Astrocyte (in vitro differentiated cells and primary cell): Measurements from ENCODE around the gene TLCD1. TPM values are rescaled to one million over a fixed set of nuclear protein-coding genes. Genes with fewer than 3 reads are reported as not detected.

Experiments used
- DNase-seq: peaks from one replicate; pipeline ENCODE4 v3.0.0-alpha.2; 2010; ENCODE audit warnings: low read depth
- FAIRE-seq: peaks from 2 replicates; lab custom pipeline; 2011; peaks lifted over from hg19 to GRCh38; lab: Jason Lieb, UNC
- H2AFZ ChIP-seq: 2 replicates; pipeline ENCODE4 v1.6.0; 2012; ENCODE audit warnings: low read depth, low read length, inconsistent platforms
- H3K27ac ChIP-seq: 2 replicates; pipeline ENCODE4 v1.5.1; 2011; ENCODE audit warnings: low read depth, low read length, inconsistent platforms
- H3K27me3 ChIP-seq: 2 replicates; pipeline ENCODE4 v1.6.0; 2011; ENCODE audit warnings: low read length, inconsistent platforms; ENCODE audit not compliant: insufficient read depth
- H3K36me3 ChIP-seq: 2 replicates; pipeline ENCODE4 v1.5.1; 2011; ENCODE audit warnings: low read length, inconsistent platforms; ENCODE audit not compliant: insufficient read depth
- H3K4me1 ChIP-seq: 2 replicates; pipeline ENCODE4 v1.5.1; 2011; ENCODE audit warnings: low read length, inconsistent platforms; ENCODE audit not compliant: insufficient read depth
- H3K4me2 ChIP-seq: 2 replicates; pipeline ENCODE4 v1.6.0; 2012; ENCODE audit warnings: low read length, inconsistent platforms
- H3K4me3 ChIP-seq: 2 replicates; pipeline ENCODE4 v1.5.1; 2011; ENCODE audit warnings: low read depth, mild to moderate bottlenecking, low read length, inconsistent platforms; ENCODE audit not compliant: insufficient read depth
- H3K79me2 ChIP-seq: 2 replicates; pipeline ENCODE4 v1.6.0; 2012; ENCODE audit warnings: mild to moderate bottlenecking, low read length, inconsistent platforms; ENCODE audit not compliant: insufficient read depth
- H3K9ac ChIP-seq: 2 replicates; pipeline ENCODE4 v1.6.0; 2012; ENCODE audit warnings: mild to moderate bottlenecking, low read length, inconsistent platforms
- H3K9me3 ChIP-seq: 2 replicates; pipeline ENCODE4 v1.5.1; 2012; ENCODE audit warnings: low read depth, mild to moderate bottlenecking, low read length, inconsistent platforms; ENCODE audit not compliant: insufficient read depth
- H4K20me1 ChIP-seq: 2 replicates; pipeline ENCODE4 v1.6.0; 2012; ENCODE audit warnings: low read length, inconsistent platforms; ENCODE audit not compliant: insufficient read depth
- H3K27ac Mint-ChIP-seq: one replicate; pipeline ENCODE4 v1.8.0; 2021; ENCODE audit warnings: mild to moderate bottlenecking, mixed read lengths; ENCODE audit not compliant: unreplicated experiment
- H3K27me3 Mint-ChIP-seq: one replicate; pipeline ENCODE4 v1.8.0; 2021; ENCODE audit warnings: low read depth, mixed read lengths; ENCODE audit not compliant: unreplicated experiment
- H3K36me3 Mint-ChIP-seq: one replicate; pipeline ENCODE4 v1.8.0; 2021; ENCODE audit warnings: low read depth, mixed read lengths; ENCODE audit not compliant: unreplicated experiment
- H3K4me1 Mint-ChIP-seq: one replicate; pipeline ENCODE4 v1.8.0; 2021; ENCODE audit warnings: low read depth, mixed read lengths; ENCODE audit not compliant: unreplicated experiment
- H3K4me3 Mint-ChIP-seq: one replicate; pipeline ENCODE4 v1.8.0; 2021; ENCODE audit warnings: mild to moderate bottlenecking, moderate library complexity, mixed read lengths; ENCODE audit not compliant: unreplicated experiment
- H3K9me3 Mint-ChIP-seq: one replicate; pipeline ENCODE4 v1.8.0; 2021; ENCODE audit warnings: mild to moderate bottlenecking, mixed read lengths; ENCODE audit not compliant: unreplicated experiment
- CTCF ChIP-seq: IDR thresholded peaks from 2 replicates; pipeline ENCODE4 v1.5.1; 2011; ENCODE audit warnings: low read depth, mild to moderate bottlenecking, inconsistent platforms, low read length, moderate library complexity; ENCODE audit not compliant: insufficient read depth
- EZH2 ChIP-seq: IDR thresholded peaks from 2 replicates; pipeline ENCODE4 v1.6.1; 2012; ENCODE audit warnings: mild to moderate bottlenecking, low read length, inconsistent platforms; ENCODE audit not compliant: insufficient read depth
- total RNA-seq: library from RNA; stranded (reverse); gene quantifications from 2 replicates; pipeline ENCODE4 v1.2.1, GENCODE V29; 2021

The TLCD1 gene
- total RNA-seq, 1 donor from 2014 or later: 25.1 TPM

DNA sequence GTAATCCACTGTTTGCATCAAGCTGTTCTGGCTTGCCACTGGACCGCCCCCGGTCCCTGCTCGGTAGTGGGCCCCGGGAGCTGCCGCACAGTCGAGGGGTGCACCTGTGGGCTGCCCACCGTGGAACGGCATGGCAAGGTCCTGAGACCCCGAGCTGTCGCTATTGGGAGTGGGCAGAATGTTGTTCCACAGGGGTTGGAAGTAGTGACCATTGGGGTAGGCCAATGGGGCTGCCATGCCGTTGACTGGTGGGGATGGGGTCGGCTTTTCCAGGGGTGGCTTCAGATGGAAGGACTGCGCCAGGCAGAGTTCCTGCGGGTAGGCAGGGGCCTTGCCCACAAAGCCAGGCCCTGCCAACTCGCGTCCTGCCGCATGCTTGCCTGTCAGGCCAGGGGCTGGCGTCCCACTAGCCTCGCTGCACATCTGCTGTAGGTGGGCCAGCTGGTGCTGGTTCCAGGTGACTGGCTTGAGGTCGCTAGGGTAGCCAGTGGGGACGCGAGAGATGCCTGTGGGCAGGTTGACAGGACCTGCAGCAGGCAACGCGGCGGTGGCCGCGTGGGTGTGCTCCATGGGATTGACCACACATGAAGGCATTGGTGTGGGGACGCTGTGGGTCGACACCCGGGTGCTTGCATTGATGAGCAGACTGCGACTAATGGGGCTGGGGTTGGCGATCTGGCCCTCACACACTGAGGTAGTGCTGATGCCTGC is 32.5 kb upstream of the TLCD1 start:
- H3K4me3 Mint-ChIP-seq: no peak overlapping the region
- H3K4me2 ChIP-seq: no peak overlapping the region
- peaks cover 69% of the 10 kb centered on the region for H4K20me1 ChIP-seq
- H2AFZ ChIP-seq: no peak overlapping the region
- peaks cover 2% of the 10 kb centered on the region for H3K36me3 ChIP-seq
- H3K9me3 Mint-ChIP-seq: no peaks in the 10 kb centered on the region
- H3K4me3 ChIP-seq: no peak overlapping the region
- no peak for FAIRE-seq
- peaks cover 15% of the 10 kb centered on the region for H3K36me3 Mint-ChIP-seq
- H3K79me2 ChIP-seq: peaks cover 5% of the 10 kb centered on the region
- H3K9ac ChIP-seq: no peak overlapping the region
- TF ChIP-seq CTCF (no peak), EZH2 (no peak)
- H3K27me3 Mint-ChIP-seq: no peaks in the 10 kb centered on the region
- H3K27me3 ChIP-seq: no peaks in the 10 kb centered on the region
- H3K4me1 ChIP-seq: no peaks in the 10 kb centered on the region
- H3K27ac Mint-ChIP-seq: no peak overlapping the region
- no peak for DNase-seq
- H3K4me1 Mint-ChIP-seq: peaks cover 15% of the 10 kb centered on the region
- H3K27ac ChIP-seq: no peak overlapping the region
- no peaks in the 10 kb centered on the region for H3K9me3 ChIP-seq

DNA sequence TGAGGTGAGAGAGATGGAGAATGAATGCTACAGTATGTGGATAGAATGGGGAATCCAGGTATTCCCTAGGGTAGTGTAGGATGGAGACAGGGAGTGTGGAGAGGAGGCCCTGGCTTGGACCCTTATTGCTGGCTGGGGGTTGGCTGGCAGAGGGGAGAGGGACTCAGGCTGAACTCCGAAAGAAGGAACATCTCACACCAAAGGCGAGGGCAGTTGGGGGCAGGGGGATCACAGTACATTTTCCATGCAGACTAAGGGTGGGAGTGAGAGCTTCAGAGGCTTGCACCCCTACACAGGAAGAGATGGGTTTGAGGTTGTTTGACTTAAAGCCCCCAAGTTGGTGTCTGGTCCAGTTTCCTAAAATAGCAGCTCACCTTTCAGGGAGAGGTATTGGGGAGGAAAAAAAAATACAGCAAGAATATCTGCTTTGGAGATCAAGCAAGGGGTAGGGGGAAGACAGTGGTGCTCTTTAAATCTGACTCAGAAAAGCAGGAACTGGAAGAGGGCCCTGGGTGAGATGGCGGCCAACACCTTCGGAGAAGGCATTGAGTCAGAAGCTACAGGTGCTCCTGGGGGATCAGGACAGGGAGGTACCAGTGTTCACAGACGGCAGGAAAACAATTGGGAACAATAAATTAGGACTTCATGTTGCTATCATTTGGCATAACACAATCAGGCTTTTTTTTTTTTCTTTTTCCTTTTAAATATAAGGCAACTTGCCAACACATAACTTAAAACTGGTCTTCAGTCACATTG is 30.2 kb upstream of the TLCD1 start:
- H3K4me3 ChIP-seq: no peak overlapping the region
- TF ChIP-seq CTCF: no peak
- TF ChIP-seq EZH2: no peak
- no peak overlapping the region for H2AFZ ChIP-seq
- no peak overlapping the region for H3K9ac ChIP-seq
- Mint-ChIP-seq H3K27ac (peak overlapping the region; percentile 6), H3K27me3 (no peaks in the 10 kb centered on the region), H3K4me3 (no peak overlapping the region), H3K9me3 (no peaks in the 10 kb centered on the region), H3K4me1 (peaks cover 15% of the 10 kb centered on the region), H3K36me3 (peaks cover 20% of the 10 kb centered on the region)
- H3K4me2 ChIP-seq: no peak overlapping the region
- peaks cover 4% of the 10 kb centered on the region for H3K79me2 ChIP-seq
- DNase-seq (no peak), FAIRE-seq (no peak)
- H3K27ac ChIP-seq: no peak overlapping the region
- H3K27me3 ChIP-seq: no peaks in the 10 kb centered on the region
- peaks cover 65% of the 10 kb centered on the region for H4K20me1 ChIP-seq
- H3K36me3 ChIP-seq: peaks cover 10% of the 10 kb centered on the region
- H3K9me3 ChIP-seq: no peaks in the 10 kb centered on the region
- H3K4me1 ChIP-seq: no peaks in the 10 kb centered on the region

DNA sequence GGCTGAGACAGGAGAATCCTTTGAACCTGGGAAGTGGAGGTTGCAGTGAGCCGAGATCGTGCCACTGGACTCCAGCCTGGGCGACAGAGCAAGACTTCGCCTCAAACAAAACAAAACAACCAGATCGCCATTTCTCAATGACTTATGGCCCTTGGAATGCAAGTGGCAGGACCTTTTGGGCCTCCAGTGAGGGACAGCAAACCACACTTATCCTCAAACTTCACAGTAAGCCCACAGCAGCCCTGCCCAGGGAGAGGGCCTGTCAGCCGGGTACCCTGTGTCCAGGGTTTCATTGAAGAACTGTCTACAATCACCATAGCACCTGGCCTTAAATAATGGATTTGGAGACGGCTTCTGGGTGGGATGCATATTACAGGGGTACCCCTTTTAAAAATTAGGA is 29.5 kb upstream of the TLCD1 start:
- Histone ChIP-seq H3K4me2 (no peak overlapping the region), H3K9ac (no peak overlapping the region), H3K36me3 (peaks cover 16% of the 10 kb centered on the region), H3K27ac (no peak overlapping the region), H2AFZ (no peak overlapping the region), H3K9me3 (no peaks in the 10 kb centered on the region), H3K4me3 (no peak overlapping the region), H4K20me1 (peaks cover 65% of the 10 kb centered on the region), H3K79me2 (peaks cover 11% of the 10 kb centered on the region), H3K4me1 (peaks cover 1% of the 10 kb centered on the region), H3K27me3 (no peaks in the 10 kb centered on the region)
- Mint-ChIP-seq H3K4me1 (peaks cover 13% of the 10 kb centered on the region), H3K36me3 (peaks cover 22% of the 10 kb centered on the region), H3K27ac (no peak overlapping the region), H3K27me3 (no peaks in the 10 kb centered on the region), H3K4me3 (no peak overlapping the region), H3K9me3 (no peaks in the 10 kb centered on the region)
- no peak for FAIRE-seq
- TF ChIP-seq CTCF (no peak), EZH2 (no peak)
- no peak for DNase-seq
